Activated gamma-delta T cell treated with anti-CD3 and anti-CD28 coated beads, Interleukin-2, amount 50 U/mL, for 16 hours (primary cell): Measurements from ENCODE around the gene TESK1.
A peak's percentile ranks its signal among the peaks of the same experiment; 100 is the strongest.
"Not testable (repeated sequence)": the region's sequence is repeated elsewhere in the genome, so short reads cannot be mapped to it uniquely, and the experiment has no call there.

Experiments used
- DNase-seq: peaks from one replicate; pipeline ENCODE4 v3.0.0-alpha.2; 2020; ENCODE audit warnings: low read depth

Gene TESK1

GRCh38 chr9:35615981-35616680 lies 11.1 kb downstream of the TESK1 start:
- DNase-seq, result no peak

- DNase-seq, result peak; percentile 57
Observed at GRCh38 chr9:35616681-35617459, 11.8 kb downstream of the TESK1 start.

- DNase-seq, result no peak
Observed at GRCh38 chr9:35617548-35617947, 12.5 kb downstream of the TESK1 start.

- no peak for DNase-seq
Observed at GRCh38 chr9:35618325-35618727, 13.3 kb downstream of the TESK1 start, which contains the start of gene CD72. TSS of gene CD72 (minus strand) at chr9:35618413. CDS start at chr9:35618303, 110 bp downstream.

GRCh38 chr9:35618854-35619799 lies 14.1 kb downstream of the TESK1 start:
- DNase-seq, result peak; percentile 28

GRCh38 chr9:35619800-35620158 lies 14.7 kb downstream of the TESK1 start:
- no peak for DNase-seq

- DNase-seq, result no peak
Observed at GRCh38 chr9:35627575-35627974, 22.5 kb downstream of the TESK1 start.

GRCh38 chr9:35628389-35628991 lies 23.4 kb downstream of the TESK1 start:
- DNase-seq, result no peak

- DNase-seq, result no peak
Observed at GRCh38 chr9:35629597-35629996, 24.5 kb downstream of the TESK1 start.

GRCh38 chr9:35635730-35636129 lies 30.7 kb downstream of the TESK1 start:
- DNase-seq, result no peak

GRCh38 chr9:35636135-35636876 lies 31.2 kb downstream of the TESK1 start:
- DNase-seq, result no peak

GRCh38 chr9:35636877-35637246 lies 31.8 kb downstream of the TESK1 start:
- not testable (repeated sequence) for DNase-seq

GRCh38 chr9:35637427-35637955 lies 32.4 kb downstream of the TESK1 start:
- not testable (repeated sequence) for DNase-seq

- DNase-seq, result not testable (repeated sequence)
Observed at GRCh38 chr9:35638751-35639150, 33.7 kb downstream of the TESK1 start.

GRCh38 chr9:35639225-35639624 lies 34.2 kb downstream of the TESK1 start:
- not testable (repeated sequence) for DNase-seq

GRCh38 chr9:35639631-35640030 lies 34.6 kb downstream of the TESK1 start:
- no peak for DNase-seq

- not testable (repeated sequence) for DNase-seq
Observed at GRCh38 chr9:35640431-35640830, 35.4 kb downstream of the TESK1 start.

GRCh38 chr9:35641478-35641877 lies 36.4 kb downstream of the TESK1 start:
- DNase-seq, result not testable (repeated sequence)

- DNase-seq, result no peak
Observed at GRCh38 chr9:35643046-35643445, 38.0 kb downstream of the TESK1 start.

GRCh38 chr9:35645736-35646135 lies 40.7 kb downstream of the TESK1 start:
- not testable (repeated sequence) for DNase-seq

GRCh38 chr9:35646153-35646532 lies 41.1 kb downstream of the TESK1 start:
- no peak for DNase-seq
